Smooth muscle cell (in vitro differentiated cells): ENCODE data around the gene EFCAB14. TPM values are rescaled to one million over a fixed set of nuclear protein-coding genes. Genes with fewer than 3 reads are reported as not detected.
"Not testable (repeated sequence)": the region's sequence is repeated elsewhere in the genome, so short reads cannot be mapped to it uniquely, and the experiment has no call there.

Source experiments
- DNase-seq: peaks from one replicate; lab custom pipeline; 2025; ENCODE audit not compliant: unreplicated experiment; lab: John Stamatoyannopoulos, UW
- H2AFZ ChIP-seq: fragments of 200-600 bp; sonication (generic); 2 replicates; pipeline ENCODE4 v1.6.0; 2016; ENCODE audit warnings: antibody characterized with exemption, low read depth, mild to moderate bottlenecking
- H3F3A ChIP-seq: fragments of 200-600 bp; sonication (generic); 2 replicates; pipeline ENCODE4 v1.6.0; 2017; ENCODE audit warnings: antibody characterized with exemption, low read depth
- H3K27ac ChIP-seq: fragments of 200-600 bp; sonication (generic); 2 replicates; pipeline ENCODE4 v1.5.1; 2016; ENCODE audit warnings: low read depth, mild to moderate bottlenecking
- H3K27me3 ChIP-seq: fragments of 200-600 bp; sonication (generic); 2 replicates; pipeline ENCODE4 v1.6.1; 2016; ENCODE audit warnings: low read depth, mild to moderate bottlenecking
- H3K36me3 ChIP-seq: fragments of 200-600 bp; sonication (generic); 2 replicates; pipeline ENCODE4 v1.5.1; 2016; ENCODE audit warnings: low read depth
- H3K4me1 ChIP-seq: fragments of 200-600 bp; sonication (generic); 2 replicates; pipeline ENCODE4 v1.5.1; 2016; ENCODE audit warnings: low read depth
- H3K4me2 ChIP-seq: fragments of 200-600 bp; sonication (generic); 2 replicates; pipeline ENCODE4 v1.6.0; 2016; ENCODE audit warnings: mild to moderate bottlenecking
- H3K4me3 ChIP-seq: fragments of 200-600 bp; sonication (generic); 2 replicates; pipeline ENCODE4 v1.5.1; 2016; ENCODE audit warnings: mild to moderate bottlenecking
- H3K79me2 ChIP-seq: fragments of 200-600 bp; sonication (generic); 2 replicates; pipeline ENCODE4 v1.6.0; 2016; ENCODE audit warnings: low read depth, mild to moderate bottlenecking
- H3K9ac ChIP-seq: fragments of 200-600 bp; sonication (generic); 2 replicates; pipeline ENCODE4 v1.6.0; 2016; ENCODE audit warnings: low read depth
- H3K9me3 ChIP-seq: fragments of 200-600 bp; sonication (generic); replicated peaks from 2 replicates; pipeline ENCODE4 v1.5.1; 2016; ENCODE audit warnings: low read depth
- H4K20me1 ChIP-seq: fragments of 200-600 bp; sonication (generic); 2 replicates; pipeline ENCODE4 v1.6.0; 2016; ENCODE audit warnings: low read depth
- WGBS: methylation state at CpG from one replicate; pipeline ENCODE4 v1.1.7; 2016; ENCODE audit warnings: low lambda C conversion rate; 5-methylcytosine and 5-hydroxymethylcytosine counted together
- polyA plus RNA-seq: library from polyadenylated mRNA; unstranded; fragments of >200 nt; fragmentation: Nextera tagmentation; extraction: Ambion mirVana; gene quantifications from 2 replicates; pipeline ENCODE4 v1.2.1, GENCODE V29; 2016
- total RNA-seq: library from RNA; depleted of rRNA; stranded (reverse); fragments of >200 nt; gene quantifications from 2 replicates; pipeline ENCODE4 v1.2.3, GENCODE V29; 2014
- TF ChIP-seq, protein P1 (sequence below): fragments of 200-600 bp; sonication (generic); IDR thresholded peaks from 2 replicates; pipeline ENCODE4 v1.5.1; 2017; ENCODE audit warnings: borderline replicate concordance, mild to moderate bottlenecking, antibody characterized with exemption; ENCODE audit not compliant: insufficient read depth, poor library complexity, severe bottlenecking

EFCAB14 gene
- total and polyA plus RNA-seq, 2 experiments from 2014 or later = 28.6 to 62.8 TPM

DNA sequence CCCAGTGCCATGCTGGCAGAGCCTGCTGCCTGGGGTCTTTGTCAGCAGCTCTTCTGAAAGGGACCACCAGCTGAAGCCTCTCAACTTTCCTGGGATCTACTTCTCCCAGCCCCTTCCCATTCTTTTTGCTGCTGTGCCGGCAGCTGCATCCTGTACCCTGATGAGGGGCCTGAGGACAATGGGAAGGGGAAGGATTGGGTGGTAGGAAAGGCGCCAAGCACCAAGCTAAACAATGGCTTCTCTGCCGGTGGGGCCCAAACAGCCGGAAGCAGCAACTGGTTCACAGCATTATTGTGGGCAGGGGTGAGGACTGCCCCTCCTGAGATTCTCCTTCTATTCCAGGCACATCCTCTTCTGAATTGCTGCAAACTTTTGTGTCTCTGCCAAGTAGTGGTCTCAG, 5.0 kb upstream of the EFCAB14 start:
- H3K4me1 ChIP-seq = no peaks in the 10 kb centered on the region
- WGBS = 83% methylated on average over 4 of the region's 4 CpGs

DNA sequence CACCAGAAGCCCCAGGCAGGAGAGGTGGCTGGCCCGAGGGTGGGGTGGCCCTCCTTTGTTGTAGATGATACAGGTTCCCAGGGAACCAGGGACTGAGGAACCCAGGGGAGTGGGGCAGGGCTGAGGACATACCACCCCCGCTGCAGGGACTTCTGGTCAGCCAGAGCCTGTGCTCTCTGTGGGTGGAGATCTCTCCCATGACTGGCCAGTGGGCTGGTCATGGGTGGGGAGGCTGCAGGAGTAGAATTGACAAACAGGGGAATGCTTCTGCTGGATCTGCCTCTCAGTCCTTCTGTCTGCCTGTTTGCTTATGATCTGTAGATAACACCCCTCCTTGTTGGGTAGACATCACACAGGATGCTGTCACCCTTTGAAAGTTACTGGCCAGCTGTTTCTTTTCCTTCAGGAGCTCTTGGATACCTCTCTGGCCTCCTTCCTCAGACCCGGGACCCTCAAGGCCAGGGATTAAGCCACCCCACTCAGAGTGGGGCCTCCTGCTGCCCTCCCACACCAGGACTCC, 2.8 kb upstream of the EFCAB14 start:
- Histone ChIP-seq H3K27me3 (no peaks in the 10 kb centered on the region), H3K27ac (no peak overlapping the region), H3F3A (no peaks in the 10 kb centered on the region), H3K4me3 (no peak overlapping the region), H4K20me1 (peaks cover 13% of the 10 kb centered on the region), H3K4me2 (no peak overlapping the region), H3K79me2 (peaks cover 21% of the 10 kb centered on the region), H2AFZ (no peak overlapping the region), H3K9ac (no peak overlapping the region), H3K4me1 (peaks cover 13% of the 10 kb centered on the region), H3K9me3 (no peaks in the 10 kb centered on the region), H3K36me3 (no peaks in the 10 kb centered on the region)
- TF ChIP-seq, protein P1, sequence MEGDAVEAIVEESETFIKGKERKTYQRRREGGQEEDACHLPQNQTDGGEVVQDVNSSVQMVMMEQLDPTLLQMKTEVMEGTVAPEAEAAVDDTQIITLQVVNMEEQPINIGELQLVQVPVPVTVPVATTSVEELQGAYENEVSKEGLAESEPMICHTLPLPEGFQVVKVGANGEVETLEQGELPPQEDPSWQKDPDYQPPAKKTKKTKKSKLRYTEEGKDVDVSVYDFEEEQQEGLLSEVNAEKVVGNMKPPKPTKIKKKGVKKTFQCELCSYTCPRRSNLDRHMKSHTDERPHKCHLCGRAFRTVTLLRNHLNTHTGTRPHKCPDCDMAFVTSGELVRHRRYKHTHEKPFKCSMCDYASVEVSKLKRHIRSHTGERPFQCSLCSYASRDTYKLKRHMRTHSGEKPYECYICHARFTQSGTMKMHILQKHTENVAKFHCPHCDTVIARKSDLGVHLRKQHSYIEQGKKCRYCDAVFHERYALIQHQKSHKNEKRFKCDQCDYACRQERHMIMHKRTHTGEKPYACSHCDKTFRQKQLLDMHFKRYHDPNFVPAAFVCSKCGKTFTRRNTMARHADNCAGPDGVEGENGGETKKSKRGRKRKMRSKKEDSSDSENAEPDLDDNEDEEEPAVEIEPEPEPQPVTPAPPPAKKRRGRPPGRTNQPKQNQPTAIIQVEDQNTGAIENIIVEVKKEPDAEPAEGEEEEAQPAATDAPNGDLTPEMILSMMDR = no peak
- DNase-seq = no peak
- 81% methylated on average over 3 of the region's 3 CpGs for WGBS

More for the DNA sequence above, 5.0 kb upstream of the EFCAB14 start:
- Histone ChIP-seq H3K9ac (no peak overlapping the region), H3K27me3 (no peaks in the 10 kb centered on the region), H2AFZ (no peak overlapping the region), H3K9me3 (no peaks in the 10 kb centered on the region), H4K20me1 (no peaks in the 10 kb centered on the region), H3K36me3 (no peaks in the 10 kb centered on the region), H3K4me3 (no peak overlapping the region), H3F3A (no peaks in the 10 kb centered on the region), H3K4me2 (no peak overlapping the region), H3K79me2 (no peaks in the 10 kb centered on the region), H3K27ac (no peak overlapping the region)
- no peak for DNase-seq
- TF ChIP-seq, protein P1 = no peak

DNA sequence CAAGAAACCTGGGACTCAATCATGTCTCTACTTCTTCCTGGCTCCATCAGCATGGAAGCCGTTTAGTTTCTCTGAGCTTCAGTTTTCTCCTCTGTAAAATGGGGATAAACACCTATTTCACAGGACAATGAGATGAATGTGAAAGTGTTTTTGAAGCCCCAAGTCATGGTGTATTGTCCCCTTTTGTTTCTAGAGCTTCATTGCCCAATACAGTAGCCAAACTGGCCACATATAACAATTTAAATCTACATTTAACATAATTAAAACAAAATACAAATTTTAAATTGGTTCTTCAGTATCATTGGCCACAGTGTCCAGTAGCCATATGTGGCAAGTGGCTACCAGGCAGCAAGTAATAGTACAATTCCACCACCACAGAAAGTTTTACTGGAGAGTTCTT, 2.3 kb upstream of the EFCAB14 start:
- Histone ChIP-seq H3K27ac (no peak overlapping the region), H3K27me3 (no peaks in the 10 kb centered on the region), H3K4me1 (peaks cover 17% of the 10 kb centered on the region), H3K4me2 (no peak overlapping the region), H4K20me1 (peaks cover 19% of the 10 kb centered on the region), H3K9ac (no peak overlapping the region), H3K4me3 (no peak overlapping the region), H2AFZ (no peak overlapping the region), H3K9me3 (no peaks in the 10 kb centered on the region), H3K79me2 (peaks cover 25% of the 10 kb centered on the region), H3K36me3 (no peaks in the 10 kb centered on the region), H3F3A (no peaks in the 10 kb centered on the region)
- WGBS = 97% methylated on average over 1 of the region's 1 CpG
- TF ChIP-seq, protein P1 = no peak
- no peak for DNase-seq

DNA sequence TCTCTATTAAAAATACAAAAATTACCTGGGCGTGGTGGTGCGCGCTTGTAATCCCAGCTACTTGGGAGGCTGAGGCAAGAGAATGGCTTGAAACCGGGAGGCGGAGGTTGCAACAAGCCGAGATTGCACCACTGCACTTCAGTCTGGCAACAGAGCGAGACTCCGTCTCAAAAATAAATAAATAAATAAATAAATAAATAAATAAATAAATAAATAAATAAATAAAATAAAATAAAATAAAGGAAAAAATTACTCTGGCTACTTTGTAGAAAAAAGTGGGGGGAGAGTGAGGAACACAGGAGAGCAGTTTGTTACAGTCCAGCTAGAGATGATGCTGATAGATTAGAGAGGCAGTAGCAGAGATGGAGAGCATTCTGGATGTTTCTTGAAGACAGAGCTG, 1.4 kb upstream of the EFCAB14 start:
- 98% methylated on average over 8 of the region's 8 CpGs for WGBS
- peaks cover 19% of the 10 kb centered on the region for H4K20me1 ChIP-seq
- H3F3A ChIP-seq, H3K9ac ChIP-seq, H3K9me3 ChIP-seq, H2AFZ ChIP-seq, H3K4me3 ChIP-seq, H3K36me3 ChIP-seq, H3K27me3 ChIP-seq, H3K4me2 ChIP-seq, DNase-seq, H3K27ac ChIP-seq: not testable (repeated sequence)
- peaks cover 25% of the 10 kb centered on the region for H3K79me2 ChIP-seq
- H3K4me1 ChIP-seq = peaks cover 17% of the 10 kb centered on the region
